Adipose tissue (tissue), 3 donors: Measurements from ENCODE around the gene MLEC. TPM values are rescaled to one million over a fixed set of nuclear protein-coding genes. Genes with fewer than 3 reads are reported as not detected.
"Not testable (repeated sequence)": the region's sequence is repeated elsewhere in the genome, so short reads cannot be mapped to it uniquely, and the experiment has no call there.

Experiments used
- H3K27ac ChIP-seq: one replicate; pipeline ENCODE4 v1.5.1; 2013; ENCODE audit warnings: low read depth, low read length
- WGBS, 3 donors: extraction: QIAGEN DNeasy Blood & Tissue Kit; methylation state at CpG; one replicate each; pipeline ENCODE4 v1.1.7; 2013; 5-methylcytosine and 5-hydroxymethylcytosine counted together
- polyA plus RNA-seq, 3 donors: library from polyadenylated mRNA; stranded (reverse); fragments of 200-250 nt; gene quantifications; one replicate each; pipeline ENCODE4 v1.2.3, GENCODE V29; 2013
- donor health status: healthy with polysubstance abuse.
- donor health status: Bipolar disorder and iron deficiency.
- donor health status: healthy.

The MLEC gene
- polyA plus RNA-seq, 3 donors = 44.0 to 54.8 (median 45.1) TPM

- WGBS, 3 donors = 86 to 90% (median 88%) methylated on average over 22 of the region's 22 CpGs
- H3K27ac ChIP-seq = no peak overlapping the region
Measured at GRCh38 chr12:120658286-120659150, 28.4 kb upstream of the MLEC start.

GRCh38 chr12:120659151-120659525 is 27.8 kb upstream of the MLEC start:
- 58 to 66% (median 61%) methylated on average over 8 of the region's 8 CpGs for WGBS, 3 donors
- H3K27ac ChIP-seq = no peak overlapping the region

DNA sequence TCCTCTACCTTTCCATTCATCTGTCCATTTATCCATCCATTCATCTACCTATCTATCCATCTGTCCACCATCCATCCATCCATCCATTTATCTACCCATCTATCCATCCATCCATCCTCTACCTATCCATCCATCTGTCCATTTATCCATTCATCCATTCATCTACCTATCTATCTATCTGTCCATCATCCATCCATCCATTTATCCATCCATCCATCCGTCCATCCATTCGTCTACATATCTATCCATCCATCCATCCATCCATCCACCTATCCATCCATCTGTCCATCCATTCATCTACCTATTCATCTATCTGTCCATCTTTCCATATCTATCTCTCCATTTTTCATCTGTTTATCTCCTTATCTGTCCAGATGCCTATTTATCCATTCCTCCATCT is 25.5 kb upstream of the MLEC start:
- 67 to 99% (median 72%) methylated on average over 2 of the region's 2 CpGs for WGBS, 3 donors
- no peak overlapping the region for H3K27ac ChIP-seq

GRCh38 chr12:120662879-120663278 is 24.1 kb upstream of the MLEC start:
- 61 to 79% (median 75%) methylated on average over 3 of the region's 3 CpGs for WGBS, 3 donors
- no peak overlapping the region for H3K27ac ChIP-seq

DNA sequence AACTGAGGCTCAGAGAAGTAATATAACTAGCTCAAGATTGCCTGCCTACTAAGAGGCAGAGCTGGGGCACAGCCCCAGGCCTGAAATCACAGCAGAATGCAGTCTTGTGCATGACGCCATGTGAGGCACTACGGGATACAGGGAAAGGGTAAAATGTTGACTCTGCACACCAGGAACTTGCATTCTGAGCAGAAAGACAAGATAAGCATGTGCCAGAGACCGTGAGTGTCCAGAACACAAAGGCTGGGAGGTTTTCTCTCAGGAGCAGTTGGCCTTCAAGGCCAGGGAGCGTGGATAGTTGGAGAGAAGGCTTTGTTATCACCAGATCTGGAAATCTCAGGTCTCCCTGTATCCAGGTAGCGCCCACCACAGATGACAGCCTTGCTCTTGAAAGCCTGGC is 23.2 kb upstream of the MLEC start:
- H3K27ac ChIP-seq = no peak overlapping the region
- WGBS, 3 donors = 40 to 85% (median 76%) methylated on average over 5 of the region's 5 CpGs

DNA sequence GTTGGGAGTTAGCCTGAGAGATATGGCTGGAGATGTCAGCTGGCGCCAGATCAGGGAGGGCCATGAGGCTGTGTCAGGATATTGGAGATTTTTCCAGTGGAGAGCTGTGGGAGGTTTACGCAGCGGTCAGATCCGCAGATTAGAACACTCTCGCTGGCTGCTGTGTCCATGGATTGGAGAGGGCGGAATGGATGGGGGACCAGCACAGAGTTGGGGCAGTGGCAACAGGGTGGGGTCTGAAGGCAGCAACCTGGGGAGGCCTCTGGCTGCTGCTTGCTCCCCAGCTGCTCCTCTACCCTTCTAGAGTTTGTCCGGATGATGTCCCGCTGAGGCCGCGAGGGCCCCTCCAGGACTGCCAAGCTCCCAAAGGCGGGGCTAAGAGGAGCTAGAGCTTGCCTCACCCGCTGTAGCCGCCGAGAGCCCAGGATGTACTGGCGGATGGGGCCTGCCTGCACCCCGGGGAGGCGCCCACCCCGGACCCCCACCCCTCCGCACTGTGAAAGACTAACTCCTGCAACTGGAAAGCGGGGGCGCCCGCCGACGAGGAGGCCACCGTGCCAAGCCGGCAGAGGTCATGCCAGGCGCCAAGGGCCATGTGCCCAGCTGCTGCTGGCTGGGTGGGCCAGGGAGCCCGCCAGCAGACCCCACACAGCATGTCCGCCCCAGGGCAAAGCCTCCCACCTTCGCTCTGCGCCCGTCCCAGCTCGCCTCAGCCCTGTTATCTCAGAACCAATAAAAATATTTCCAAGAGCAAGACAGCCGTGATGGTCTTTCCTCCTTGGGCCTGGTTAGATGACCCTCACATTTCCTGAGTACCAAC is 20.2 kb upstream of the MLEC start:
- H3K27ac ChIP-seq = no peak overlapping the region
- WGBS, 3 donors = 74 to 84% (median 74%) methylated on average over 34 of the region's 34 CpGs

GRCh38 chr12:120668091-120668867 is 18.7 kb upstream of the MLEC start:
- no peak overlapping the region for H3K27ac ChIP-seq
- 86 to 90% (median 87%) methylated on average over 20 of the region's 20 CpGs for WGBS, 3 donors

GRCh38 chr12:120668868-120669840 is 17.8 kb upstream of the MLEC start:
- 40 to 59% (median 59%) methylated on average over 19 of the region's 19 CpGs for WGBS, 3 donors

DNA sequence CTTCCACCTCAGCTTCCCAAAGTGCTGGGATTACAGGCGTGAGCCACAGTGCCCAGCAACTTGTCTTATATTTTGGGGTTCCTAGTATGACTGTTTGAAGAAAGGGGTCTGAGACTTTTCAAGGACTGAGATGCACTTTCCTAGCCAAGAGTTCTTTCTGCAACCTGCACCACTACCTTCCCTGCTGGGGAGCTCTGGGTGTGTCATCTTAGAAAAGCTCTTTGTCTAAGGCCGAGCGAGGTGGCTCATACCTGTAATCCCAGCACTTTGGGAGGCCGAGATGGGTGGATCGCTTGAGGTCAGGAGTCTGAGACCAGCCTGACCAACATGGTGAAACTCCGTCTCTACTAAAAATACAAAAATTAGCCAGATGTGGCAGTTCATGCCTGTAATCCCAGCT is 16.7 kb upstream of the MLEC start:
- H3K27ac ChIP-seq = not testable (repeated sequence)

More at GRCh38 chr12:120668868-120669840, 17.8 kb upstream of the MLEC start:
- no peak overlapping the region for H3K27ac ChIP-seq

GRCh38 chr12:120670667-120671066 is 16.3 kb upstream of the MLEC start:
- no peak overlapping the region for H3K27ac ChIP-seq
- 83 to 96% (median 92%) methylated on average over 5 of the region's 5 CpGs for WGBS, 3 donors

More for the DNA sequence above, 16.7 kb upstream of the MLEC start:
- 95 to 97% (median 97%) methylated on average over 6 of the region's 6 CpGs for WGBS, 3 donors

- no peak overlapping the region for H3K27ac ChIP-seq
- 82 to 88% (median 87%) methylated on average over 6 of the region's 6 CpGs for WGBS, 3 donors
Measured at GRCh38 chr12:120674097-120674636, 12.8 kb upstream of the MLEC start.

DNA sequence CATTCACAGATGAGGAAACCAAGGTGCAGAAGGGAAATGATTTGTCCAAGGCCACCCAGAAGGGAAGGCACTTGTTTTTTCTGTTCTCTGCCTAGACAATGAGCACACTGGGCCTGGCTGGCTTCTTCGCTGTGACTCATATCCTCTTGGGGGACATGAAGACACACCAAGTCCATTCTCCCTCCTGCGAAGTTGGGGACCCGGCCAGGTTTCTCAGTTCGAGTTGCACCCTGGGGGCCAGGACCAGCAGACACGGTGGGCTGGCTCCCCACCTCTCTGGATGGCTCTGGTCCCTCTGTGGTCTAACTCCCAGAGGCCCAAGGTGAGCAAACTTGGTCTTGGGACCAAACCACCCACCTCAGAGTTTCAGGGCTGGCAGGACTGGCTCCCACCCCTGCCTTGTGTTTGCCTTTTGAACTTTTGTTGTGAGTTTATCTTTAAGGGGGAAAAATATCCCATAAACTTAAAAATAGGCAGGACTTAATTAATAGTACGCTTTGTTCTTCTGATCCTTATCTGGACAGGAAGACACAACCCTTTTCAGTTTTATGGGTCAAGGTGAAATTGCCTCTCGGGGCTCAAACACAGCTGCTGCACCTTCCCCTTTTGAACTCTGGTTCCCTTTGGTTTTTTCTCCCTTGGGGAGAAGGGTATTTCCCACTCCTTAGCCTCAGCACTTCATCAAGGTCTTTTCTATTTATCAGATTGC is 9.0 kb upstream of the MLEC start:
- H3K27ac ChIP-seq = no peak overlapping the region
- 44 to 60% (median 50%) methylated on average over 7 of the region's 7 CpGs for WGBS, 3 donors

DNA sequence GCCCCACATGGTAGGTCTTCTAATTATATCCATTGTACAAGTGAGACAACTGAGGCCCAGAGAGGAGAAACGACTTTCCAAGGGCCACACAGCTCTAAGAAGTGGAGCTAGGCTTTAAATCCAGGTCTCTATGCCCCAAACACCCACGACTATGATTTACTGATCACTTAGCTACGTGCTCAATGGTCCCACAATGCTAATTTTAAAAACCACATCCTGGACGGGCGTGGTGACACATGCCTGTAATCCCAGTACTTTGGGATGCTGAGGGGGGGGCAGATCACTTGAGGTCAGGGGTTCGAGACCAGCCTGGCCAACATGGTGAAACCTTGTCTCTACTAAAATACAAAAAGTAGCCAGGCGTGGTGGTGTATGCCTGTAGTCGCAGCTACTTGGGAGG is 8.4 kb upstream of the MLEC start:
- no peak overlapping the region for H3K27ac ChIP-seq
- 58 to 76% (median 61%) methylated on average over 8 of the region's 8 CpGs for WGBS, 3 donors

DNA sequence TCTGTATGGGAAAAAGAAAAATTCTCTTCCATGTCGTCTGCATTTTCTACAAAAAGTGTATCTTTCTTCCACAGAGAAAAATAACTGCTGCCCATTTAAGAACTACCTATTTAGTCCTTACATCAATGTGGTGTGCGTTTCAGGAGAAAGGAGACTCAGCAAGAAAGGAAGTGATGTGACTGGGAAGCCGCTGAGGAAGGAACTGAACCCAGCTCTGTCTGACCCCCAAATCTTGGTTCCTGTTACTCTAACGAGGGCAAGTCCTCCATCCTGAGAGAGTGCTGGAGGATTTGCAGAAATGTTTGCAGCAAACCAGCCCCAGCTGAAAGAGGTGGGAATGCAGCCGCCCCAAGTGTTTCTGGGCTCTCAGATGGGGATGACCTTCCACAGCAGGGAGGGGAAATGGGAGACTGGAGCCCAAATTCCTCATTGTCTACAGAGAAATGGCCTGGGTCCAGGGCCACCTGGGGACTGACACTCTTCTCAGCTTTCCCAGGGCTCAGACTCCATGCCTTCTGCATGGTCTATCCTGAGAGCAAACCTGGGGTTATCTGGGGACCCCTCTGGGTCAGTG is 6.7 kb upstream of the MLEC start:
- no peak overlapping the region for H3K27ac ChIP-seq
- WGBS, 3 donors = 44 to 73% (median 48%) methylated on average over 5 of the region's 5 CpGs

DNA sequence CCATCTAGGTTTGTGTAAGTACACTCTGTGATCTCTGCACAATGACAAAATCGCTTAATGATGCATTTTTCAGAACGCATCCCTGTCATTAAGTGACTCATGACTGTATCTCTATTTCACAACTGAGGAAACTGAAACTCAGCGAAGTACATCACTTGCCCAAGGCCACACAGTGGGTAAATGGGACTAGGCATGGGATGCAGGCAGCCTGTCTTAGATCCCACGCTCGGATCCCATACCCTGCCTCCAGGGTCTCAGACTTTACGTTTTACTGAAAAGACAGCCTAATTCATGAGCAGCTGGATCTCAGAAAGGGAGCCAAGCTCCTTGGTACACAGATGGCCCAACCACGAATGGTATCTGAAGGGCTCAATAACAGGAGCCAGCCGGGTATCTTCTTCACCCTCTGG is 2.4 kb upstream of the MLEC start:
- no peak overlapping the region for H3K27ac ChIP-seq

DNA sequence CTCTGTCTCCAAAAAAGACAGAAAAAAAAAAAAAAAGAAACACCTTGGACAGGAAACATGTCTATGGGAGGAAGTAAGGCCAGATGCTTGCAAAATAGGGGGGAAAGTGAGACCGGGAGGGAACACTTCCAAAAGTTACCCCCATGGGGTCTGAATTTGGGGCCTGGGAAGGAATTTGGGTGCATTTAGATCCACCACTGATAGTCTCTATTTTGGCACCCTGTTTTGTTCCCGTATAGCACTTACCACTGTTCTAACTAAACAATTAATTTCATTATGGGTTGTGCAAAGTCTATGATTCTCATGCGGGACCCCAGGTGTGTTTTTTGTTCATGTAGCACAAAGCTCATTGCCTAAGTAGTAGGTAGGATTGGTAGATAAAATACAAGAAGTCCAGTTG is 1.4 kb upstream of the MLEC start:
- WGBS, 3 donors = 42 to 81% (median 49%) methylated on average over 3 of the region's 3 CpGs
- H3K27ac ChIP-seq = no peak overlapping the region

More for the DNA sequence above, 2.4 kb upstream of the MLEC start:
- WGBS, 3 donors = 71 to 74% (median 72%) methylated on average over 8 of the region's 8 CpGs
